Measurements from ENCODE around the gene RPL37A. TPM values are rescaled to one million over a fixed set of nuclear protein-coding genes. Genes with fewer than 3 reads are reported as not detected.

Gene RPL37A
- total and polyA plus RNA-seq, 9 donors = 3,793 to 12,065 (median 4,669) TPM

GRCh38 chr2:216465579-216466195 is 33.0 kb upstream of the RPL37A start:
- no peaks in the 10 kb centered on the region for H3K27me3 ChIP-seq (ENCODE audit: control insufficient read depth, insufficient read depth, low read length)
- 42% methylated on average over 2 of the region's 5 CpGs for WGBS (ENCODE audit: insufficient coverage)

GRCh38 chr2:216467845-216468244 is 30.8 kb upstream of the RPL37A start:
- no peaks in the 10 kb centered on the region for H3K27me3 ChIP-seq (ENCODE audit: control insufficient read depth, insufficient read depth, low read length)
- no peaks in the 10 kb centered on the region for H3K4me1 ChIP-seq (ENCODE audit: control insufficient read depth, insufficient read depth, low read length)
- 85% methylated on average over 4 of the region's 4 CpGs for WGBS (ENCODE audit: insufficient coverage)
- no peak overlapping the region for H3K4me3 ChIP-seq (ENCODE audit: low read length)
- no peak for DNase-seq
- peaks cover 36% of the 10 kb centered on the region for H3K36me3 ChIP-seq (ENCODE audit: control insufficient read depth, insufficient read depth, low read length)
- H3K27ac ChIP-seq (ENCODE audit: low read length) = no peak overlapping the region
- no peaks in the 10 kb centered on the region for H3K9me3 ChIP-seq (replicated peaks; ENCODE audit: control insufficient read depth, low read depth, low read length)

More at GRCh38 chr2:216465579-216466195, 33.0 kb upstream of the RPL37A start:
- Histone ChIP-seq H3K4me3 (ENCODE audit: low read length) (no peak overlapping the region), H3K36me3 (ENCODE audit: control insufficient read depth, insufficient read depth, low read length) (peaks cover 32% of the 10 kb centered on the region), H3K27ac (ENCODE audit: low read length) (no peak overlapping the region), H3K4me1 (ENCODE audit: control insufficient read depth, insufficient read depth, low read length) (no peaks in the 10 kb centered on the region), H3K9me3 (replicated peaks; ENCODE audit: control insufficient read depth, low read depth, low read length) (no peaks in the 10 kb centered on the region)
- no peak for DNase-seq

GRCh38 chr2:216469661-216470060 is 29.0 kb upstream of the RPL37A start:
- Histone ChIP-seq H3K4me1 (ENCODE audit: control insufficient read depth, insufficient read depth, low read length) (no peaks in the 10 kb centered on the region), H3K27me3 (ENCODE audit: control insufficient read depth, insufficient read depth, low read length) (no peaks in the 10 kb centered on the region), H3K9me3 (replicated peaks; ENCODE audit: control insufficient read depth, low read depth, low read length) (no peaks in the 10 kb centered on the region), H3K36me3 (ENCODE audit: control insufficient read depth, insufficient read depth, low read length) (peaks cover 29% of the 10 kb centered on the region), H3K4me3 (ENCODE audit: low read length) (no peak overlapping the region), H3K27ac (ENCODE audit: low read length) (no peak overlapping the region)
- DNase-seq = no peak

- Histone ChIP-seq H3K27me3 (ENCODE audit: control insufficient read depth, insufficient read depth, low read length) (no peaks in the 10 kb centered on the region), H3K4me3 (ENCODE audit: low read length) (no peak overlapping the region), H3K27ac (ENCODE audit: low read length) (no peak overlapping the region), H3K9me3 (replicated peaks; ENCODE audit: control insufficient read depth, low read depth, low read length) (no peaks in the 10 kb centered on the region), H3K4me1 (ENCODE audit: control insufficient read depth, insufficient read depth, low read length) (no peaks in the 10 kb centered on the region), H3K36me3 (ENCODE audit: control insufficient read depth, insufficient read depth, low read length) (peaks cover 36% of the 10 kb centered on the region)
- no CpG with 5 or more reads among the region's 3 CpGs for WGBS (ENCODE audit: insufficient coverage)
- no peak for DNase-seq
These were observed 25.5 kb upstream of the RPL37A start for GRCh38 chr2:216473187-216473586.

GRCh38 chr2:216474925-216475670 is 23.5 kb upstream of the RPL37A start:
- WGBS (ENCODE audit: insufficient coverage) = 88% methylated on average over 9 of the region's 12 CpGs
- Histone ChIP-seq H3K36me3 (ENCODE audit: control insufficient read depth, insufficient read depth, low read length) (peaks cover 43% of the 10 kb centered on the region), H3K27me3 (ENCODE audit: control insufficient read depth, insufficient read depth, low read length) (no peaks in the 10 kb centered on the region)

GRCh38 chr2:216475767-216476166 is 22.9 kb upstream of the RPL37A start:
- DNase-seq = no peak
- 89% methylated on average over 6 of the region's 6 CpGs for WGBS (ENCODE audit: insufficient coverage)
- Histone ChIP-seq H3K4me1 (ENCODE audit: control insufficient read depth, insufficient read depth, low read length) (no peaks in the 10 kb centered on the region), H3K27ac (ENCODE audit: low read length) (no peak overlapping the region), H3K9me3 (replicated peaks; ENCODE audit: control insufficient read depth, low read depth, low read length) (no peaks in the 10 kb centered on the region), H3K36me3 (ENCODE audit: control insufficient read depth, insufficient read depth, low read length) (peaks cover 45% of the 10 kb centered on the region), H3K27me3 (ENCODE audit: control insufficient read depth, insufficient read depth, low read length) (no peaks in the 10 kb centered on the region), H3K4me3 (ENCODE audit: low read length) (no peak overlapping the region)

More at GRCh38 chr2:216474925-216475670, 23.5 kb upstream of the RPL37A start:
- Histone ChIP-seq H3K27ac (ENCODE audit: low read length) (no peak overlapping the region), H3K4me1 (ENCODE audit: control insufficient read depth, insufficient read depth, low read length) (no peaks in the 10 kb centered on the region), H3K4me3 (ENCODE audit: low read length) (no peak overlapping the region), H3K9me3 (replicated peaks; ENCODE audit: control insufficient read depth, low read depth, low read length) (no peaks in the 10 kb centered on the region)
- DNase-seq = no peak

- Histone ChIP-seq H3K9me3 (replicated peaks; ENCODE audit: control insufficient read depth, low read depth, low read length) (no peaks in the 10 kb centered on the region), H3K27ac (ENCODE audit: low read length) (no peak overlapping the region), H3K27me3 (ENCODE audit: control insufficient read depth, insufficient read depth, low read length) (no peaks in the 10 kb centered on the region), H3K36me3 (ENCODE audit: control insufficient read depth, insufficient read depth, low read length) (peaks cover 42% of the 10 kb centered on the region), H3K4me1 (ENCODE audit: control insufficient read depth, insufficient read depth, low read length) (no peaks in the 10 kb centered on the region), H3K4me3 (ENCODE audit: low read length) (no peak overlapping the region)
- DNase-seq = no peak
- WGBS (ENCODE audit: insufficient coverage) = no CpG with 5 or more reads among the region's 2 CpGs
These were observed 21.2 kb upstream of the RPL37A start for GRCh38 chr2:216477283-216478035.

GRCh38 chr2:216478151-216478550 is 20.5 kb upstream of the RPL37A start:
- H3K27me3 ChIP-seq (ENCODE audit: control insufficient read depth, insufficient read depth, low read length) = no peaks in the 10 kb centered on the region
- peaks cover 47% of the 10 kb centered on the region for H3K36me3 ChIP-seq (ENCODE audit: control insufficient read depth, insufficient read depth, low read length)
- no peaks in the 10 kb centered on the region for H3K9me3 ChIP-seq (replicated peaks; ENCODE audit: control insufficient read depth, low read depth, low read length)
- peak; percentile 35 for DNase-seq
- H3K27ac ChIP-seq (ENCODE audit: low read length) = no peak overlapping the region
- no CpG with 5 or more reads among the region's 3 CpGs for WGBS (ENCODE audit: insufficient coverage)
- H3K4me3 ChIP-seq (ENCODE audit: low read length) = no peak overlapping the region
- no peaks in the 10 kb centered on the region for H3K4me1 ChIP-seq (ENCODE audit: control insufficient read depth, insufficient read depth, low read length)

- Histone ChIP-seq H3K36me3 (ENCODE audit: control insufficient read depth, insufficient read depth, low read length) (peaks cover 51% of the 10 kb centered on the region), H3K27ac (ENCODE audit: low read length) (peak overlapping the region; percentile 51), H3K4me1 (ENCODE audit: control insufficient read depth, insufficient read depth, low read length) (no peaks in the 10 kb centered on the region), H3K27me3 (ENCODE audit: control insufficient read depth, insufficient read depth, low read length) (no peaks in the 10 kb centered on the region), H3K9me3 (replicated peaks; ENCODE audit: control insufficient read depth, low read depth, low read length) (no peaks in the 10 kb centered on the region), H3K4me3 (ENCODE audit: low read length) (no peak overlapping the region)
- WGBS (ENCODE audit: insufficient coverage) = 56% methylated on average over 1 of the region's 1 CpG
- no peak for DNase-seq
These were observed 19.9 kb upstream of the RPL37A start for GRCh38 chr2:216478791-216479190.

- H3K36me3 ChIP-seq (ENCODE audit: control insufficient read depth, insufficient read depth, low read length) = peaks cover 51% of the 10 kb centered on the region
- no peaks in the 10 kb centered on the region for H3K9me3 ChIP-seq (replicated peaks; ENCODE audit: control insufficient read depth, low read depth, low read length)
- no peaks in the 10 kb centered on the region for H3K4me1 ChIP-seq (ENCODE audit: control insufficient read depth, insufficient read depth, low read length)
- H3K27ac ChIP-seq (ENCODE audit: low read length) = no peak overlapping the region
- no peak overlapping the region for H3K4me3 ChIP-seq (ENCODE audit: low read length)
- no CpG with 5 or more reads among the region's 3 CpGs for WGBS (ENCODE audit: insufficient coverage)
- DNase-seq = no peak
- no peaks in the 10 kb centered on the region for H3K27me3 ChIP-seq (ENCODE audit: control insufficient read depth, insufficient read depth, low read length)
These were observed 18.4 kb upstream of the RPL37A start for GRCh38 chr2:216480221-216480620.

All from muscle of leg (tissue), 11 donors.